HCT116 (cell line): ENCODE measurements around the gene NEDD4L. TPM values are rescaled to one million over a fixed set of nuclear protein-coding genes. Genes with fewer than 3 reads are reported as not detected.

Source experiments
- ATAC-seq: fragments of 200-7000 bp; cut with Tn5 transposase; 2 replicates; pipeline ENCODE4 v1.9.1; 2020; ENCODE audit warnings: mild to moderate bottlenecking, moderate library complexity
- BruUV-seq: library from RNA; stranded (reverse); fragments of 400-500 nt; replicated peaks from 2 replicates; lab custom pipeline; 2021; lab: Mats Ljungman, UMichigan
- CTCF ChIA-PET: fragments of 300-600 bp; sonication (Branson Sonifier 250); formaldehyde crosslinking; loops from one replicate; lab custom pipeline; 2021; ENCODE audit warnings: antibody characterized with exemption; lab: Charles Lee
- POLR2A ChIA-PET: fragments of 300-600, 350-600 bp; sonication (Branson Sonifier 250); formaldehyde crosslinking; loops from one replicate; lab custom pipeline; 2021; ENCODE audit warnings: antibody characterized with exemption; lab: Charles Lee
- RAD21 ChIA-PET, 2 experiments: fragments of 300-600 bp; sonication (Branson Sonifier 250); formaldehyde crosslinking; loops; one replicate each; lab custom pipeline; 2023; ENCODE audit warnings: low total read pairs in 2 of 2; ENCODE audit not compliant: uncharacterized antibody in 2 of 2, unreplicated experiment in 2 of 2, low non-redundant PET in 1 of 2; lab: Charles Lee
- DNase-seq: peaks from one replicate; pipeline ENCODE4 v3.0.0-alpha.2; 2010; ENCODE audit warnings: low read depth, low spot score
- H2AFZ ChIP-seq: fragments of 200-600 bp; shearing (Covaris generic), sonication (generic); 2 replicates; pipeline ENCODE4 v1.6.1; 2017; ENCODE audit warnings: low read depth, mixed run types, mixed read lengths, antibody characterized with exemption, low read length; ENCODE audit not compliant: poor library complexity, severe bottlenecking
- H3K27ac ChIP-seq: 2 replicates; pipeline ENCODE4 v1.5.1; 2012; ENCODE audit warnings: low read depth, low read length
- H3K27me3 ChIP-seq: fragments of 200-600 bp; sonication (generic); 2 replicates; pipeline ENCODE4 v1.6.1; 2016; ENCODE audit warnings: mixed run types, low read length, mixed read lengths; ENCODE audit not compliant: insufficient read depth
- H3K36me3 ChIP-seq, 2 experiments: fragments of 200-500 bp in 1 of 2; fragments of 200-600 bp in 1 of 2; sonication (Bioruptor generic) in 1 of 2; sonication (generic) in 1 of 2; 2 replicates each; pipeline versions ENCODE4 v1.5.1 to v1.6.1; 2014 to 2016; ENCODE audit warnings: low read length in 2 of 2, inconsistent platforms in 1 of 2, mixed read lengths in 1 of 2, mixed run types in 1 of 2; ENCODE audit not compliant: insufficient read depth in 2 of 2, control insufficient read depth in 1 of 2
- H3K4me1 ChIP-seq, 2 experiments: fragments of 200-600 bp in 1 of 2; sonication (generic) in 1 of 2; 2 replicates each; pipeline versions ENCODE4 v1.5.1 to v1.6.1; 2012 to 2017; ENCODE audit warnings: low read length in 2 of 2, inconsistent platforms in 1 of 2, mild to moderate bottlenecking in 1 of 2, mixed read lengths in 1 of 2, mixed run types in 1 of 2, moderate library complexity in 1 of 2; ENCODE audit not compliant: insufficient read depth in 2 of 2, control insufficient read depth in 1 of 2
- H3K4me2 ChIP-seq: fragments of 200-600 bp; sonication (generic); 2 replicates; pipeline ENCODE4 v1.6.1; 2017; ENCODE audit warnings: mixed run types, low read length, mixed read lengths
- H3K4me3 ChIP-seq, 2 experiments: fragments of 200-600 bp in 1 of 2; sonication (generic) in 1 of 2; replicated peaks in 1 of 2; 2 replicates each; pipeline ENCODE4 v1.5.1; 2011 to 2016; ENCODE audit warnings: low read length in 2 of 2, control low read depth in 1 of 2, low read depth in 1 of 2, mild to moderate bottlenecking in 1 of 2, mixed read lengths in 1 of 2, mixed run types in 1 of 2
- H3K79me2 ChIP-seq: fragments of 200-600 bp; sonication (generic); 2 replicates; pipeline ENCODE4 v1.6.1; 2017; ENCODE audit warnings: mild to moderate bottlenecking, mixed run types, low read length, moderate library complexity, mixed read lengths; ENCODE audit not compliant: insufficient read depth
- H3K9ac ChIP-seq: fragments of 200-600 bp; sonication (generic); 2 replicates; pipeline ENCODE4 v1.6.1; 2016; ENCODE audit warnings: low read length, mixed read lengths
- H3K9me2 ChIP-seq: fragments of 200-600 bp; sonication (generic), shearing (Covaris generic); 2 replicates; pipeline ENCODE4 v1.6.1; 2017; ENCODE audit warnings: mixed run types, mild to moderate bottlenecking, moderate library complexity; ENCODE audit not compliant: insufficient read depth
- H3K9me3 ChIP-seq, 2 experiments: fragments of 200-500 bp in 1 of 2; fragments of 200-600 bp in 1 of 2; sonication (Bioruptor generic) in 1 of 2; sonication (generic) in 1 of 2; 2 replicates each; pipeline ENCODE4 v1.6.1; 2014 to 2017; ENCODE audit warnings: low read length in 2 of 2, mixed read lengths in 2 of 2, inconsistent platforms in 1 of 2, low read depth in 1 of 2, mild to moderate bottlenecking in 1 of 2, mixed run types in 1 of 2, moderate library complexity in 1 of 2; ENCODE audit not compliant: control insufficient read depth in 1 of 2, insufficient read depth in 1 of 2
- H4K20me1 ChIP-seq: fragments of 200-600 bp; sonication (generic), shearing (Covaris generic); 2 replicates; pipeline ENCODE4 v1.6.1; 2017; ENCODE audit warnings: mixed run types, mild to moderate bottlenecking, moderate library complexity; ENCODE audit not compliant: insufficient read depth
- ATF3 ChIP-seq: IDR thresholded peaks from 2 replicates; pipeline ENCODE4 v1.6.1; 2012
- CBX3 ChIP-seq: IDR thresholded peaks from 2 replicates; pipeline ENCODE4 v1.6.1; 2012; ENCODE audit warnings: low read depth
- CEBPB ChIP-seq: IDR thresholded peaks from 2 replicates; pipeline ENCODE4 v1.6.1; 2012; ENCODE audit warnings: low read depth
- EGR1 ChIP-seq: IDR thresholded peaks from 2 replicates; pipeline ENCODE4 v1.6.1; 2012; ENCODE audit warnings: low read depth
- ELF1 ChIP-seq: IDR thresholded peaks from 2 replicates; pipeline ENCODE4 v1.6.1; 2012; ENCODE audit warnings: low read depth, borderline replicate concordance
- EZH2 ChIP-seq: fragments of 200-600 bp; sonication (generic); IDR thresholded peaks from 2 replicates; pipeline ENCODE4 v1.6.1; 2017; ENCODE audit warnings: antibody characterized with exemption, mixed run types
- EZH2phosphoT487 ChIP-seq: fragments of 200-600 bp; IDR thresholded peaks from 2 replicates; pipeline ENCODE4 v1.6.1; 2018; ENCODE audit warnings: antibody characterized with exemption, borderline replicate concordance
- FOSL1 ChIP-seq: IDR thresholded peaks from 2 replicates; pipeline ENCODE4 v1.6.1; 2012; ENCODE audit warnings: low read depth
- JUND ChIP-seq: IDR thresholded peaks from 2 replicates; pipeline ENCODE4 v1.6.1; 2012
- MAX ChIP-seq: IDR thresholded peaks from 2 replicates; pipeline ENCODE4 v1.6.1; 2012
- POLR2A ChIP-seq: IDR thresholded peaks from 2 replicates; pipeline ENCODE4 v1.7.0; 2011; ENCODE audit warnings: borderline replicate concordance; ENCODE audit not compliant: insufficient read depth, insufficient read length; ENCODE audit errors: extremely low read depth
- RAD21 ChIP-seq: IDR thresholded peaks from 2 replicates; pipeline ENCODE4 v1.6.1; 2012; ENCODE audit warnings: low read depth, mild to moderate bottlenecking
- SIN3A ChIP-seq: IDR thresholded peaks from 2 replicates; pipeline ENCODE4 v1.6.1; 2012; ENCODE audit warnings: low read depth
- SRF ChIP-seq: IDR thresholded peaks from 2 replicates; pipeline ENCODE4 v1.6.1; 2012; ENCODE audit warnings: low read depth
- TCF7L2 ChIP-seq: IDR thresholded peaks from 2 replicates; pipeline ENCODE4 v1.7.0; 2011; ENCODE audit warnings: borderline replicate concordance, inconsistent platforms; ENCODE audit not compliant: insufficient read depth, insufficient read length; ENCODE audit errors: extremely low read depth
- ZFX ChIP-seq: fragments of 450-650 bp; IDR thresholded peaks from 2 replicates; pipeline ENCODE4 v1.6.1; 2017
- ZNF274 ChIP-seq: fragments of 200-500 bp; sonication (Bioruptor generic); IDR thresholded peaks from 2 replicates; pipeline ENCODE4 v1.6.1; 2014; ENCODE audit warnings: mild to moderate bottlenecking, low read depth, low read length, inconsistent platforms
- intact Hi-C: fragments of 100-400 bp; cut with micrococcal nuclease; formaldehyde crosslinking; loops from 2 replicates; pipeline ENCODE4 v1.10.0; 2022
- total RNA-seq: library from RNA; stranded (reverse); gene quantifications from one replicate; pipeline ENCODE4 v1.2.1, GENCODE V29; 2021; ENCODE audit not compliant: unreplicated experiment

The NEDD4L gene
- total RNA-seq, 1 experiment from 2014 or later = 41.5 TPM

DNA sequence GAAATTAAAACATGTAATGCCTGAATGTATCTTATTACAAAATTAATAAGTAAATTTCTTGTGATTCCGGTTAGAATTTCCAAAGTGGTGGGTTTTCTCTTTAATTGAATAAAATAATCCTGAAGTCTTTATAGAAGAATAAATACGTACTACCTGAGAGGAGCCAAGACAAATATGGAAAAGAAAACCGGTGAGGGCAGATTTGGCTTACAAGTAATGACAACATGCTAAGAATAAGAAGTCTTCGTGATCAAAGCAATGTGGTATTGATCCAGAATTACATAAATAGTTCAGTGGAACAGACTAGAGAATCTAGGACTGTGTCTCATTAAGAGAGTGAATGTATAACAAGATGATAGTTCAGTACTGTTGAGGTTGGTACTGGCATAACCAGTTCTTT, 167.5 kb downstream of the NEDD4L start:
- H3K27me3 ChIP-seq = no peaks in the 10 kb centered on the region
- TF ChIP-seq EZH2phosphoT487 (no peak), SRF (no peak), JUND (no peak), ATF3 (no peak), TCF7L2 (no peak), ZFX (no peak), SIN3A (no peak), RAD21 (no peak), CEBPB (no peak), FOSL1 (no peak), POLR2A (no peak), MAX (no peak), ELF1 (no peak), EGR1 (no peak), ZNF274 (no peak), EZH2 (no peak), CBX3 (no peak)
- no TSS peak for BruUV-seq
- H3K4me2 ChIP-seq = no peak overlapping the region
- no peaks in the 10 kb centered on the region for H3K79me2 ChIP-seq
- no peak for DNase-seq
- ATAC-seq = no peak
- intact Hi-C loops = no loop called here
- ChIA-PET CTCF (no interaction called here), POLR2A (no interaction called here), RAD21 (no interaction called here)
- peaks cover 24 to 46% of the 10 kb centered on the region in 2 experiments for H3K4me1 ChIP-seq
- H2AFZ ChIP-seq = no peak overlapping the region
- H3K9me3 ChIP-seq = no peaks in the 10 kb centered on the region
- H3K9me2 ChIP-seq = no peaks in the 10 kb centered on the region
- H4K20me1 ChIP-seq = no peaks in the 10 kb centered on the region
- no peak overlapping the region for H3K9ac ChIP-seq
- no peaks in the 10 kb centered on the region for H3K36me3 ChIP-seq
- no peak overlapping the region for H3K27ac ChIP-seq
- no peak overlapping the region for H3K4me3 ChIP-seq
